ENCODE results near the gene ANO1.
"Not testable (repeated sequence)": the region's sequence is repeated elsewhere in the genome, so short reads cannot be mapped to it uniquely, and the experiment has no call there.

ANO1 gene

DNA sequence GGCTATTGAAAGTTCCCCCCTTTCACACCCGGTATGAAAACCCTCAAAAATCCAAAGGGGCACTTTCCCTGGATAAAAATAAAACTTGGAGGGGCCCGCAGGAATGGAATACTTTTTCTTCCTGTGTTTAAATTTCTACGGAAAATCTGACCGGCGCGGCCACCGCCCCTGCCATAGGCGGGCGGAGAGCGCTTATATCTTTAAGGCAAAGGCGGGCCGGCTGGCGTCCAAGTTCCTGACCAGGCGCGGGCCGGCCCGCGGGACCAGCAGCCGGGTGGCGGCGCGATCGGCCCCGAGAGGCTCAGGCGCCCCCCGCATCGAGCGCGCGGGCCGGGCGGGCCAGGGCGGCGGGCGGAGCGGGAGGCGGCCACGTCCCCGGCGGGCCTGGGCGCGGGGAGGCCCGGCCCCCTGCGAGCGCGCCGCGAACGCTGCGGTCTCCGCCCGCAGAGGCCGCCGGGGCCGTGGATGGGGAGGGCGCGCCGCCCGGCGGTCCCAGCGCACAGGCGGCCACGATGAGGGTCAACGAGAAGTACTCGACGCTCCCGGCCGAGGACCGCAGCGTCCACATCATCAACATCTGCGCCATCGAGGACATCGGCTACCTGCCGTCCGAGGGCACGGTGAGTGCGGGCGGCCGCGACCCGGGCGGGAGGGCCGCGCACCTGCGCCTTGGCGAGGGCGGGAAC is at the start of gene ANO1:
ANO1 (plus strand) TSS at position 223 of the 686 bp plus-strand sequence; CDS start at position 513, 290 bp downstream.
- in situ Hi-C loops (cut with MboI; ENCODE audit: low sequenced_read_pairs) = no loop called here

DNA sequence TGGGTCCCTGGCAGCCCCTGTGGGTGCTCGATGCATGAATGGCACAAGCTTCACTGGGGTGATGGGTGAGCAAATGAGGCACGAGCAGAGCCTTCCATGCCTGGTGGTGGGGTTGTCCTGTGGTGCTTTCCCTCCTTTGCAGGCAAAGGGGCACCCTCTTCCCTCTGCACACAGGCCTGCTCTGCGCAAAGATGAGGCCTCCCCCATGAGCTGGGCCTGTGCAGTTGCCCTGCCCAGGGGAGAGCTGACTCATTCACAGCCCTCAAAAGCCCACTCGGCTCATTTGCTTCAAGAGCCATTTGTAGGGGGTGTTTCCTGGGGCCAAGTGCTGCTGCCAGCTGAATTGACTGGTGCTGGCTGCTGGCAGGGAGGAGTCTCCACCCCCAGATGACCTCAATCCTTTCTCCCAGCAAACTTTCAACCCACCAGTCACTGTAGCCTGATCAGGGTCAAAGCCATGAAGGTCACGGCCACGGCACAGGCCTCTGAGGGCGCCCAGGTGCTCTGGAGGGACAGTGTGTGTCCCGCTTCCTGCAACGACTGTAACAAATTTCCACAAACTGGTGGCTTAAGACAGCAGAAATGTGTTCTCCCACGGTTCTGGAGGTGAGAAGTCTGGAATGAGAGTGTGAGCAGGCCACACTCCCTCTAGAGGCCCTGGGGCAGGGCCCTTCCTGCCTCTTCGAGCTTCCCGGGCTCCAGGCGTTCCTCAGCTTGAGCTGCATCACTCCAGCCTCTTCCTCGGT is 48.8 kb upstream of the ANO1 start:
- in situ Hi-C loops (cut with MboI; ENCODE audit: low sequenced_read_pairs) = no loop called here

GRCh38 chr11:70029861-70030380 is 48.2 kb upstream of the ANO1 start:
- in situ Hi-C loops (cut with MboI; ENCODE audit: low sequenced_read_pairs) = no loop called here

GRCh38 chr11:70030412-70030811 is 47.7 kb upstream of the ANO1 start:
- in situ Hi-C loops (cut with MboI; ENCODE audit: low sequenced_read_pairs) = no loop called here

- in situ Hi-C loops (cut with MboI; ENCODE audit: low sequenced_read_pairs) = no loop called here
Observed at GRCh38 chr11:70031631-70032469, 46.3 kb upstream of the ANO1 start.

DNA sequence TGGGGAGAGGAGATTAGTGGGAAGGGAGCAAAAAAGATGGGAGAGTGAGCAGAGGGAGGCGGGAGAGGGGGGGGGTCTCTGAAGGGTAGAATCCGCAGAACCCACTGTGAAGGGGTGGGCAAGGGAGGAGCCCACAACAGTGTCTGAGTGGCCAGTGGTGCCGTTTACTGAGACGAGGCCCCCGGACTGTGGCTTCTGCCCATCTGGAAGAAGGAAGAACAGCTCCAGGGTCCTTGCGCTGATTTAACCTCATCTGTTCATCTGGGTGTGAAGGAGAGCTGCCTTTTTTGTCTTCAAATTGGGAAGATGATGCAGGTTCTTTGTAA is 45.7 kb upstream of the ANO1 start:
- in situ Hi-C loops (cut with MboI; ENCODE audit: low sequenced_read_pairs) = no loop called here

DNA sequence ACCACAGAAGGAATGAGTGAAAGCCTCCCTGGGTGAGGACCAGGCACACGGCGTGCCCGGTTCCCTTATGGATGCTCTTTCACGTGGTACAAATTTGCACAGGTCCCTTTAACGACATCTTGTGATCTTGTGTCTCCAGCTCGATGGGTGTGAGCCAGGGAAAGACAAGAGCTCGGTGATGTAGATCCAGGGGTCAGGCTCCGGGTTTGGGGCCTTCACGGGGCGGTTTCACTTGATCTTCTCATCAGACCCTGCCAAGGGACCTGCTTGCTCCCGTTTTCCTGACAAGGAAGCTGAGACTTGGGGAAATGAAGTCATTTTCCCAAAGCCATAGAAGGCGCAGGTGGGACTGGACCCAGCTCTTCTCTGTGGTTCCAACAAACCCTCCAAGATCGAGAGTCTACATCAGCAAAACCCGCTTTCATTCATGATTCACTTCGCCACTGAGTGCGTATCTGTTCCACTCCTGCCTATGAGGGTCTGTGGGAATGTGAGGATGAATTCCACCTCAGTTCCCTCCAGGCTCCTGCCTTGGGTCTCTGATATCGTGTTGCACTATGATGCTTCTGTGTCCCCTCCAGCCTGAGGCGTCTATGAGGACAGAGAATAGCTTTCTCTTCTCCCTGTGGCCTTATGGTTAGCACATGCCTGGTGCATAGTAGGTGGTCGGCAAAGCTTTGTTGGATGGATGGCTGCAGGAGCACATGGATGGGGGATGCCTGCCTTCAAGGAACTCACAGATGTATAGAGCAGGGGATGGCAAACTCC is 45.0 kb upstream of the ANO1 start:
- in situ Hi-C loops (cut with MboI; ENCODE audit: low sequenced_read_pairs) = no loop called here

GRCh38 chr11:70033711-70034070 is 44.4 kb upstream of the ANO1 start:
- in situ Hi-C loops (cut with MboI; ENCODE audit: low sequenced_read_pairs) = no loop called here

GRCh38 chr11:70034740-70035365 is 43.3 kb upstream of the ANO1 start:
- in situ Hi-C loops (cut with MboI; ENCODE audit: low sequenced_read_pairs) = no loop called here

DNA sequence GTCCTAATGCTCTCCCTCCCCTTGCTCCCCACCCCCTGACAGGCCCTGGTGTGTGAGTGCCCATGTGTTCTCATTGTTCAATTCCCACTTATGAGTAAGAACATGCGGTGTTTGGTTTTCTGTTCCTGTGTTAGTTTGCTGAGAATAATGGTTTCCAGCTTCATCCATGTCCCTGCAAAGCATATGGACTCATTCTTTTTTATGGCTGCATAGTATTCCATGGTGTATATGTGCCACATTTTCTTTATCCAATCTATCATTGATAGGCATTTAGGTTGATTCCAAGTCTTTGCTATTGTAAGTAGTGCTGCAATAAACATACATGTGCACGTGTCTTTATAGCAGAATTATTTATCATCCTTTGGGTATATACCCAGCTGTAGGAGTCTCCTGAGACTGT is 42.5 kb upstream of the ANO1 start:
- in situ Hi-C loops (cut with MboI; ENCODE audit: low sequenced_read_pairs) = not testable (repeated sequence)

DNA sequence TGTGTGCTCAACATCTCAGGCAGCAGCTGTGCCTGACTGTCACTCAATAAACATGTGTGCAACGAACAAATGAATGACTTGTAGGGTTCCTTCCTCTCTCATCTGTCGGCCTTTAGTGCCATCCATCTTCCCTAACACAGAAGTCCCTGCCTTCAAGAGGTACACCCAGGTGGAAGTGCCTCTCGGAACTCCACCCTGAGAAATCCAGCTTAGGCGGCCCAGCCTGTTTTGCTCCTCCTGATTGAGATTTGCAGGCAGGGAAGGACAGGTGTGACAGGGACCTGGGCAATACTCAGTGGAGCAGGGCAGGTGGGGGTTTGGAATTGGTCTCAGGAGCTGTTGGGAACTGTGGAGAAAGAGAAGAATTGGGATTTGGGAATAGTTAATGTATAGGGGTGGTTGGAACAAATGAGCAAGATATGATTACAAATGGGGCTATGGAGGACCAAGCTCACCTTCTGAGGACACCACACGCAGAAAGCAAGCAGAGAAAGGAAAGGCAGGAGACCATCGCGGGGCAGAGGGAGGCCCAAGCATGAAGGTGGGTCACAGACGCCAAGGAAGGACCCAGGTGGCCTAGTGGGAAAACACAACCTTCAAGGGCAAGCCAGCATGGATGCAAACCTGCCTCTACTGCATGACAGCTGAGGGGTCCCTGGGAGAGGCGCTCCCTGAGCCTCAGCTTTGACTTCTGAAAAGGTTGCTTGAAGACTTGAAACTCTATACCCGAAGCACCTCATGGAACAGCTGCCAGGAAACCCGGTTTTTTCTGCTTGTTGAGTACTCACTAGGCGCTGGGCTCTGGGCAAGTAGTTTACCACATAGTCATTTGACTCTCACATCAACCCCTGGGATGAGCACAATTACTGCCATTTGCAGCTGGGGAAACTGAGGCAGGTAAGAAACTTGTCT is 40.9 kb upstream of the ANO1 start:
- in situ Hi-C loops (cut with MboI; ENCODE audit: low sequenced_read_pairs) = no loop called here

DNA sequence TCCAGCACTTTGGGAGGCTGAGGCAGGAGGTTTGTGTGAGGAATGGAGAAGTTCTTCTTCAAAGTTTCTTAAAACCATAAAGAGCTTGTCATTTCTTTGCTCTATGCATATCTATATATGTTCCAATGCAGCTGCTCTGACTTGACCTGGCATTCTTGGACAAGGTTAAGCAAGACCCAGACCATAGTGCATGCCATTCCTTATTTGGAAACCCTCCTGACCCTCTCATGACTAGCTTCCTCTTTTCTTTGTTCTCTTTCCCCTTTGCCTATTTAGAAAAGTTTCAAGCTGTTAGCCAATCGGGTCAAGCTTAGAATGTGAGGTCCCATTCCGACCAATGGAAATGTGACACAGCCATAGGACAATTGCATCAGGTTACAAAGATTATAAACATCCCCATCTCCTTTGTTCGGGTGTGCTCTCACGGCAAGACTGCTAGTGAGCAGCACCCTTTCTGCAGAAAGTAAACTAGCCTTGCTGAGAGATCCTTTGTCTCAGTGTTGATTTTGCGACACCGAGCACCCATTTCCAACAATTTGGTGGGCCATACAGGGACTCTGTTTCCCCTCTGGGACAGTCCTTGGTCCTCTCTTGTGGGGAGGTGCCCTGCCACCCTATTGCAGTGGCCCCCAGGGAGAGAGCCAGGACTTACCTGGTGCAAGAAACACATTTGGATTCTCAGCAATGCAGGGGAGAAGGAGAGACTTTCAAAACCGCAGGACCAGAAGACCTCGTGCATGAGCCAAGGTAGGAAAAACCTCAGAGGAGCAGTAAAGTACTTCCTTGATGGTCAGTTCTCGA is 39.9 kb upstream of the ANO1 start:
- in situ Hi-C loops (cut with MboI; ENCODE audit: low sequenced_read_pairs) = no loop called here

DNA sequence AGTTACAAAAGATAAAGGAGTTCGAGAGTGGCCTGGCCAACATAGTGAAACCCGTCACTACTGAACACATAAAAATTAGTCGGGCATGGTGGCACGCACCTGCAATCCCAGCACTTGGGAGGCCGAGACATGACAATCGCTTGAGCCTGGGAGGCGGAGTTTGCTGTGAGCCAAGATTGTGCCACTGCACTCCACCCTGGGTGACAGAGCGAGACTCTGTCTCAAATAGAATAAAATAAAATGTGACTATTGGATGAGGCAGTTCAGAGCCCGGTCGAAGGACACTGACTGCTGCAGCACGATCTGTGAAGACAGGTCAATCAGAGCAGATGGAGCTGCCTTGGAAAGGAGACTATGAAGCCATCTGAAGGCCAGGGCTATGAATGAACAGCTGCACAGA is 37.7 kb upstream of the ANO1 start:
- in situ Hi-C loops (cut with MboI; ENCODE audit: low sequenced_read_pairs) = no loop called here

DNA sequence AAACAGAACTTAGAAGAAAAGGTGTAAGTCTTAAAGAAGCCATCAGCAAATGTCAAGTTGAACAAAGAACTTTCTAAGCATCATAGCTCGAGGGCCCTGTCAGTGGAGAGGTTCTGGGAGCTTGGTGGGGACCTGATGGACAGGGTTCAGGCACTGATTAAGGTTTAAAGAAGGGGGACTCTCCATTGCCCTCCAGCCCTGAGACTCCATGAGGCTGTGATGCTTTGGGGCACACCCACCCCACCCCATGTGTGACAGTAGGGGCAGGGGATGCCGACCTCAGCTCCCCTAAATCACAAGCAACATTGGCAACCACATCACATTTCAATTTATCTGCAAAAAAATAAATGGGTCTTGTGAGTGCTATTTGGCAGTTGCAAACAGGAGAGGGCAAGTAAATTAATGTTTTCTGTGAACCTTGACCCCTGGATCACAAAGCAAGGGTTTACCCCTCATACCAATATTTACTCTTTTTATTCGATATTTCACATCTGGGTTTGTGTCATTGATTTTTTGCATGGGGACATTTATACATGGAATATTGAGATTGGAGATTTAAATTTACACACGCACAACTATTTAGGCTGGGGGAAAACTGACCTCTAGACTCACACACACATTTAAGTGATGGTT is 37.1 kb upstream of the ANO1 start:
- in situ Hi-C loops (cut with MboI; ENCODE audit: low sequenced_read_pairs) = no loop called here

DNA sequence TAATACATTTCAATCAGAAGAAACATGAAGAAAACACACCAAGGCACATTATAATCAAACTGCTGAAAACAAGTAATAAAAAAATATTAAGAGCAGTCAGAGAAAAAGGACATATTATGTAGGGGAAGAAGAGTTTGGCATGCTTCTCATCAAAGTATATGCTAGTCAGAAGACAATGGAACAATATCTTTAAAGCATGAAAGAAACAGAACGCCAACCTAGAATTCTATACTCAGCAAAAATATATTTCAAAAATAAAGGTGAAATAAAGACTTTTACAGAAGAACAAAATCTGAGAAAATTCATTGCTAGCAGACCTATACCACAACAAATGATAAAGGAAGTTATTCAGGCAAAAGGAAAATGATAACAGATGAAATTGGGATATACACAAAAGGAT is 34.6 kb upstream of the ANO1 start:
- in situ Hi-C loops (cut with MboI; ENCODE audit: low sequenced_read_pairs) = no loop called here

GRCh38 chr11:70046089-70046488 is 32.0 kb upstream of the ANO1 start:
- in situ Hi-C loops (cut with MboI; ENCODE audit: low sequenced_read_pairs) = no loop called here

DNA sequence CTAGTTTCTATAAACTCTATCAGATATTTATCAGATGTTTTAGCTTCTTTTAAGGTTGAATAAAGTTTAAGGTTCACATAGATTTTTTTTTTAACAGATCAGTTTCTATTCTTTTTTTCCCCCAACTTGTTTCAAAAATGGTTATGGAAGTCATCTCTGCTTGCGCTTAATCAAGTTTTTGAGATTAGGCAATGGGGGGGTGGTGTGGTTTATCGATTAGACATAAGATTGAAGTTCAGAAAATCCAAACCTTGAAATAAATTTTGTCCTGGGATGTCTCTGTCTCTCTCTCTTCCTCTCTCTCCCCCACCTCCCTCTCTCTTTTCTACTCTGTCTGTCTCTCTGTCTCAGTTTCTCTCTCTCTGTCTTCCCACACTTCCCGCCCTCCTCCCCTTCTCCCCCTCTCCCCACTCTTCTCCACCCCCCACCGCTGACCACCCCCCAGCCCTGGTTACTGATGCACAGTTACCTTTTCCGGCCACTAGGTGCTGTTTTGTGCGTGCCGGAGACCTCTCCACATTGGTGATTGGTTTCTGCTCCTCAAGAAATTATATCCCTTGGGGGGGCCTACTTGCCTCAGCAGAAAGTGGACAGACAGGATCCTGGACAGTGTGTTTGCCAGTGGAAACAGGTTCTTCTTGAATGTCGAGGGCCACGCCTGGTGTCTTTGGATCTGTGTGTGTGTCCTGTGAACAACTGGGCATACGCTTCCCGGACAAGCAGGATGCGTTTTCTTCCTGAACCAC is 29.7 kb upstream of the ANO1 start:
- in situ Hi-C loops (cut with MboI; ENCODE audit: low sequenced_read_pairs) = no loop called here
